Measurements from ENCODE around the gene SLC4A2.

SLC4A2 gene

DNA sequence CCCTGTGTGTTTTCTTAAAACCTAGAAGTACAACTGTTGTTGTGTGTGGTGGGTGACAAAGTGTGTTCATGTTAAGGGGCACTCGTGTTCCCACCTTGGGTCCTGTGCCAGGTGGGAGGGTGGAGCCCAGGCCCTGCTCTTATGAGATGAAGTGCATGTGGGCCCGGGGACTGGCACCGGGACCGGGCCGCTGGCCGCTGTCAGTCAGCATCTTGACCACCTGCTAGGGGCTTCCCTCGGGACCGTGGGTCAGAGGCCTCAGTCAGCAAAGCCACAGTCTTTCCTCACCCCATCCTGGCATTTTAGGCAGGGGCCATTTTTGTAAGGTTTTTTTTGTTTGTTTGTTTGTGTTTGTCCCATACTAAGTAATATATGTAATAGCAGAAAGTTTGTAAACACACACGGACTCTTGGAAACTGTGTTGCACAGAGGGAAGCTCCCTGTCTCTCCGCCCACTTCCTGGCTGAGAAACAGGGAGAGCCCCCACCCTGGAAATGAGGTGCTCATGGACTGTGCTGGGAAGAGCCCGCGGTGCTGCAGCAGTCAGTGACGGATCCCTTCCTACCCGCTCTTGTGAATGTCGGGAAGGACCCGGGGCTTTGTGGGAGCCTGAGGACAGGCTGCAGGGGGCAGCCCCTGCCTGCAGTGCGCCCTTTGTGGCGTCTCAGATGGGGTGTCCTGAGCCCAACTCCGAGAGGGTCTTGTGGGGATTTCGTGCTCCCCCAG, 40.3 kb downstream of the SLC4A2 start:
- DNase-seq, result no peak

DNA sequence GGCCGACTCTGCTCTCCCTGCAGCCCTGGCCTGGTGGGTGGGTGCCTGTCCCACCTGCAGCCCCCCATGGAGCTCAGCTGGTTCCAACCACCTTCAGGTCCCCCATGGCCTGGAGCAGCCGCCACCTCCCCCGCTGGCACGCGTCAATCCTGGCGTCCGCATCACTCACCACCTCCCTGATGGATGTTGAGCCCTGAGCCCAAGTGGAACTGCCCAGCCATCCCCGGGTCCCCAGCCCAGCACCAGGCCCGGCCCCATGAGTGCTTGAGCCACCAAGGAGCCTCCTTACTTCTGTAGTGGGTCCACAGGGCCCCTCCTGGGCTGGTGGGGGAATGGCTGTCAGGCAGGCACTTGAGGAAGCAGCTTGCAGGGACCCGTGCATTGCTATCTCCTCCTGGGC, 41.5 kb downstream of the SLC4A2 start:
- DNase-seq, result no peak

DNA sequence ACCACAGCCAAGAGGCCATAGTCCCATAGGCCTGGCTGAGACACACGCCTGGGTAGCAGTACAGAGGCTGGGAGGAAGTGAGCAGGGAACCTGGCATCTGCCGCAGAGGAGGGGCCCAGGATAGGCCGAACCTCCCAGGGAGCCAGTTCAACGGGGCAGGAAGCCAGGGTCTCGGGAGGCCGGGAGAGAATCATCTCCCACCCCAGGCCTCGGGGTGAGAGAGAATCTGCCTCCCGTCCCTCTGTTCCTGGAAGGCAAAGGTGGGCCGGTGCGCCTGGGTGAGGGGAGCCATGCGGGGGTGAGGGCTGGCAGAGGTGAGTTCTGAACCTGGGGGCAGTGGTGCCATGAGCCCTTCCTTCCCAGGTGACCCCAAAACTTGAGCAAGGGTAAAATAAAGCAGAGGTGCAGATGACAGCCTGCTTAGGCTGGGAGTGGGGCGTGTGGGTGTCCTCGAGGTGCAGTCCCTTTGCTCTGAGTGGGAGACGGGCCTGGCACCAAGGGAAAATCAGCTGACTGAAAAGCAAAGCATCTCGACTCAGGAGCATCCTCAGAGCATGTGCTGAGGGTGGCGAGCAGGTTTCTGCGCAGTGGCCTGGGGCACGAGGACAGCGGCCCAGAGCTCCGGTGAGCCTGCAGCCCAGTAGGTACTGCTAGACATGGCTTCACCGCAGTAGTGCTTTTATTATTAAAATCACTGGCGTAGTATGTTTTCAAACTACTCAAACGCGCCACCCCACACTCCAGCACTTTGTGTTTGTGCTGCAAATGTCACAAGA, 42.4 kb downstream of the SLC4A2 start:
- DNase-seq, result no peak

DNA sequence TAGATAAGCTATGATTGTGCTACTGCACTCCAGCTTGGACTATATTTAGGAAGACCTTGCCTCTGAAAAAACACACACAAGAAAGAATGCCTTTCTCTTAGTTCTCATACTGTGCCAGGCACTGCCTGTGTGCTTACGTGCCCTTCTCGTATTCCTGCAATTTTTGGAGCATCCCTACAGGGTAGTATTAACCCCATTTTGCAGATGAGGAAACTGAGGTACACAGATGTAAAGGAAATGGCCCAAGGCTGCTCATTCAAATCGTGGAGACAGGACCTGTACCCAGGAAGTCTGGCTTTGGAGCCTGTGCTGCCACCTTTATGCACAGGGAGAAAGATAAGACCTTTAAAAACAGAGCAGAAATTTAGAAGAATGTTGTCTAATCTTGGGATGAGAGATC, 43.6 kb downstream of the SLC4A2 start:
- DNase-seq, result no peak

DNA sequence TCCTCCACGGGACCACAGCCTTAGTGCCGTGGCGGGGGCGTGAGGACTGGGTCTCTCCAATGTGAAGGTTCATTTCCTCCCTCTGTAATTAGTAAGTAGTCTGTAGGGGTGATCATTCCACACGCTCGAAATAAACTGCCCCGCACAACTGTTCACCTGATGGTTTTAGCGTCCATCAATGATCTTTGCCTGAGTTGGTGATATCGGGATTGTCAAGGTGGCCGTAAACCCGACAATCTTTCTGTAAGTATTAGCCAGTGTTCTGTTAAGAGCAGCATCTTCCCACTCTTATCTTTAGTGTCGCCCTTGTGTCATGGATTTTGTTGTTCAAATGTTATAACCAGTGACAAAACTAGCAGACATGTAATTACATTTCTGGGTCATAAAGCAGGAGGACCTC, 44.6 kb downstream of the SLC4A2 start:
- DNase-seq, result no peak

DNA sequence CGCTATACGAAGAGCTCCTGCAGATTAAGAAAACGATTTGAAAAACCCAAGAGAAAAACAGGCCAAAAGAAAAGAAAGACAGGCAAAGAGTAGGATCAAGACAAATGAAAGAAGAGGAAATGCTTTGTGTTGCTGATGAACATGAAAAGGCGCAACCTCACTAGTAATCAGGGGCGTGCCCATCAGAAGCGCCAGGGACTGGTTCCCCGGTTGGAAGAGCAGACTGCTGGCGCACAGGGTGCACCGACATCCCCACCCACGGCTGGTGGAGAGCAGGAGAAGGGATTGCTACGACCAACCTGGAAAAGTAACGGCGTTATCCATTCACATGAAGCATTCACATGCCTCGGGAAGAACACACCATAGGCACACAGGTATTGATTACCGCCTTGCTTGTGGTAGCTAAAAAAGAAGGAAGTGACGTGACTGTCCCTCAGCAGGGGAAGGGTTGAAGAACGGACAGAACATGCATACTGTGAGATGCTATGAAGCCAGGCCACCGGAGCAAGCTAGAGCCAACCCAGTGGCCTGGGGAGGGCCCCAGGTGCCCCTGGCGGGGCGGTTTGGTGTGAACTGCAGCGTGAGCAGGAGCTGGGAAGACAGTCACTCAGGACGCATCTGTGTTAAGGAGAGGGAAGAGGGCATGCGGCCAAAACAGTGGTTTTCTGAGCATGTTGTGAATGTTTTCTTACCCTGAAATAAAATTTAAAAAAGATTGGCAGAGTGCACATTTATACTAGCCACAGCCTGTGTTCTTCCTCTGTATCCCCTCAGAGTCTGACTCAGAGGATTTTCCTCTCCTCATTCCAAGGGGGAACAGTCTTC, 45.2 kb downstream of the SLC4A2 start:
- DNase-seq, result no peak

DNA sequence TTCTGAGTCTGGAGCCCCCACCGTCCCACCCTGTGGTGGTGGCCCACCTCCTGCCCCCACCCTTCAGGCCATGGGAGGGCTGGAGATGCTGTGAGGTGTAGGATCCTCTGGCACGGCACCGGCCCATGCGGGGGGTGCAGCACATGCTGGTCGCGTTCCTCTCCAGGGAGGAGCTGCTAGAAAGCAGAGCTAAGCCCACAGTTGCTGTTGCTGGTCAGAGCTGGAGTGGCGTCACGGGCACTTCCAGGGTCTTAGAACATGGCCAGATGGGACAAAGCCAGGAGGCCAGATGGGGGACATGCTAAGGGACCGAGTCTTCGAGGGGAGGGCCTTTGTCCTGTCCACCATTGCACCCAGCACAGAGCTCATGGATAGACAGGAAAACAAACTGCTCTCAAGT, 48.5 kb downstream of the SLC4A2 start:
- DNase-seq, result no peak

DNA sequence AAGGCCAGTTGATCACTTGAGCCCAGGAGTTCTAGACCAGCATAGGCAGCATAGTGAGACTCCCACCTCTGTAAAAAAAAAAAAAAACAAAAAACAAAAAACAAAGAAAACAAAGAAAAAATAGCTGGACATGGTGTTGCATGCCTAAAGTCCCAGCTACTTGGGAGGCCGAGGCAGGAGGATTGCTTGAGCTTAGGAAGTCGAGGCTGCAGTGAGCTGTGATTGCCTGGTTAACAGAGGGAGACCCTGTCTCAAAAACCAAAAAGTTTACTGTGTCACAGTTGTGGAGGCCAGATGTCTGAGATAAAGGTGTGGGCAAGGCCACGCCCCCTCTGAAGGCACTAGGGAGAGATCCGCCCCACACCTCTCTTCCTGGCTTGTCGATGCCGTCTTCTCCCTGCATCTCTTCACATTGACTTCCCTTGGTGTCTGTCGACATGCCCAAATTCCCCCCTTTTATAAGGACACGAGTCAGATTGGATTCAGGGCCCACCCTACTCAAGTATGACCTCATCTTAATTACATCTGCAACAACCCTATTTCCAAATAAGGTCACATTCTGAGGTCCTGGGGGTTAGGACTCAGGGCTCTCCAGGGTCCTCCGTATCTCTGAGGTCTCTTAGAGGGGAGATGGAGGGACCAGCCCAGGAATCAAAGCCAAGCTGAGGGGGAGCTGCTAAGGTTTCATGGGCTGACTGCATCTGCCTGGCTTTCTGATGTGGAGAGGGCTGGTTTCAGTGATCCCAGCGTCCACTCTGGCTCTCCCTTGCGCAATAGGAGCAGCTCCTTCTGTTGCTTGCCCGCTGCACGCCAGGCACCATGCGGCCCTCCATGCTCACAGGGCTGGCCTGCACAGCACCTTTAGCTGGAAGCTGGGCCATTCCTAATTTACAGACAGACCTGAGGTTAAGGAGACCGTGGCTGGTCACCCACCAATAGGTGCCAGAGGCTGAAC, 50.0 kb downstream of the SLC4A2 start:
- DNase-seq, result no peak

DNA sequence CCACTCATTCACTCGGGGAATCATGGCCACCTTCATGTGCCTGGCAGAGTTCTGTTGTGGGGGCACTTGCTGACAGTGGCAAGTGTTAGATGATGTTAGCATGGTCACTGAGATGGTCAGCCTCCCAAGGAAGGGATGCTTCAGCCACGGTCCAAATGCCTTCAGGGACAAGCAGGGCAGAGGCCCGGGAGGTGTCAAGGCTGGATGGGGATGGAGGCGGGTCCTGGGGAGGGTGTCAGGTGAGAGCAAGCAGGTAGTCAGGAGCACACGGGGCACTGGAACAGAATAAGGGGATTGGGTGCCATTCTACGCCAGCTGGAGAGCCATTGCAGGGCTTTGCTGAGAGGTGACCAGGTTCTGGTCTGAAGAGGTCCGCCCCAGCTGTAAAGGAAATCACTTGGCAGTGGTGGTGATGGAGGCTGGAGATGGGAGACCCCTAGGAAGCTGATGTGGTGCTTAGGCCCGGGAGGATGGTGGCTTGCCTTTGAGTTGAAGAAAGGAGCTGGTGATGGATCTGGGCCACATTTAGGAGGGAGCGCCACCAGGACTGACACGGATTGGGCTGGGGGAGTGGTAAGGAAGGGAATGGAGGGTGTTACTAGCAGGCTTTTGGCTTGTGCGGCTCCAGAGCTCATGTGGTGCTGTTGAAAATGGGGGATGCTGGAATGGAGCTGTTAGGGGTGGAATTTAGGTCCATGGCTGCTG, 51.0 kb downstream of the SLC4A2 start:
- no peak for DNase-seq

DNA sequence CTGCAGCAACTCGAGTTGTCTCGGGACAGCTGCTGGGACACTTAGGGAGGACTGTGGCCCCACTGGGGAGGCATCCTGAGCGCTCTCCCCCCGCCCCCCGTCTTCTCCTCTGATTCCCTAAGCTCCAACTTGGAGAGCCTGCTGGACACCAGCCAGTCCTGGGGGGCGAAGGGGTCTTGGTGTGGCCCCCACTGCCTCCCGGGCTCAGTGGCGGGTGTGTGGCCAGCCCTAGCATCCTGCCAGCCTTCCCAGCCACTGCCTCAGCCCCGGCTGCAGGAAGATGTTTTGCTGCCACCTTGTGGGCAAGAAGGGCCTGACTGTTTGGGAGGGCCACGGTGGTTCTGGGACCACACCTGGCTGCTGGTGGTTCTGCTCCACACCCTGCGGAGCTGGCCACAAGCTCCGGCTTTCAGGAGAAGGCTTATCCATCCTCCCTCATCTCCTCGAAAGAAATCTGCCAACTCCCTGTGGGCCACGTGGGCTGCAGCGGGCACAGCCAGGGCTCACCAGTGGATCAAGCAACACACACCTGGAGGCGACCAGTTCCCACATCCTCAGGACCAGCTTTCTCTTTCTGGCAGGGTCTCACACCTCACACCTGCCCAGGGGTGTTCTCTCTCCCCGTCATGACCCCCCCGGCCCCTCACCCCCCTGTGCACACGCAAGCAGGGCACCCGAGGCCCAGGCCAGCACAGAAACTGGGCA, 51.7 kb downstream of the SLC4A2 start:
- DNase-seq, result peak; percentile 83

DNA sequence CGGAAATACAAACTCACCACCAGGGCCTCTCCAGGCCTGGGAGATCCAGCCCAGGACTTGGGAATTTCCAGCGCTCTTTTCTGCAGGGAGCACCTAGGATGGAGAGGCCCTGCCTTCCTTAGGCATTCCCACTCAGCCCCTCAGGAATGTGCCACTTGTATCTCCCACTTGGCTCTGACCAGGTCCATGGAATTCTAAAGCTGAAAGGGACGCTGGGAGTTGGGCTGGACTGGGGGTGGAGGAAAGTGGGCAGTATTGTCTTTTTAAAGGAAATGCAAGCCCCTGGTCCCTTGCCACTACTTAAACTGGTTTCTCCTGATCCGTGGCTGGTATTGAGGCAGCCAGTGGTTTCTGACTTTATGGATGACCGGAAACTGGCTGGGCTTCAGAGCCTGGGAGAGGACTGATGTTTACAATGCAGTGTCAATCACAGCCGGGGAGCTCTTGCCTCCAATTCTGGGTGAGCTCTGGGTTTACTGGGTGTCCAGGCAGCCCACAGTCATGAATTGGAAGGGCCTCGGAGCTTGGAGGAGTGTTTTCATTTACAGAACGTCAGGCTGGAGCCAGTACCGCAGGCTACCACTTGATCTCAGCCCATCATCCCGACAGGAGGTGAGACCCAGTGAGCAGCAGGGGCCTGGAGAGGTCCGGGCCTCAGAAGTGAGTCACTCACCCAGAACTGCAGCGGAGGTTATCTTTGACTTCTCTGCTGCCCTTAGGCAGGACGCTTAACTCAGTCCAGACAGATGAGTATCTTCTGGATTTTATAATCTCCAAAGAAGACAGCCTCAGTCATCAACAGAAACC, 54.2 kb downstream of the SLC4A2 start:
- no peak for DNase-seq

DNA sequence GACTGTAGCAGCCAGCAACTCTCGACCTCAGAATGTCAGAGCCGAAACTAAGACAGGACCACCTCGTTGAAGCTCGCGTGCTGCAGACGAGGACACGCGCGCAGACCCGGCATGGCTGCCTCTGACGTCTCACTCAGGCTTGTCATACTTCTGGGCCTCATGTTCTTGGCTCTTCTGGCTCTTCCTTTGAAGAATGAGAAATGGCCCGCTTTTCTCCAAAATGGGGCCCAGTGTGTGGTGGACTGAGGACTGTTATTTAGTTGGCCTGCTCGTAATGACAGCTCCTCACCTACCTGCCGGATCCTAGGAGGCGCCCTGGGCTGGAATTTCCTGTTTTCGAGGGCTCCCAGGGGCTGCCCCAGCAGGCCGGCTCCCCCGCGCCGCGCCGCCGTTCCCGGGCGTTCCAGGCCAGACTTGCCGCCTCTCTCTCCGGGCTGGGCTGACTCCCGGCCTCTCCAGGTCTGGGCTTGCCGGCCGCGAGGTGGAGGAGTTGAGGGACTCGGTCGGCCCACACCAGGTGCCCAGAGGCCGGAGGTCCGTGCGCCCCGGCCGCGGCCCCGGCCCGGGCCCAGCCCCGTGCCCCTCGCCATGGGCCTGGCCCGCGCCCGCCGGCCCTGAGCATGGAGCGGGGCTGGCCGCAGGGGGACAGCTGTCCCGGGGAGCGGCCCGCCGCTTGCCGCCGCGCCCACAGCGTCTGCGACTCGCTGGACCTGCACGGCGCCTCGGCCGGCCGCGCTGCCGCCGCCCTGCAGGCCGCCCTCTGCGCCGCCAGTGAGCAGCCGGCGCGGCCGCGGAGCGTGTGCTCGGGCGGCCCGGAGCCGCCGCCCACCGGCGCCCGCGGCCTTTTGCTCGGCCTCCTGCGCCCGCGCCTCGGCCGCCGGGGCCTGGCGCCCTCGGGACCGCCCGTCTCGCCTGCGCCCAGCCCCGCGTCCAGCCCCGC, 55.0 kb downstream of the SLC4A2 start:
- no peak for DNase-seq

DNA sequence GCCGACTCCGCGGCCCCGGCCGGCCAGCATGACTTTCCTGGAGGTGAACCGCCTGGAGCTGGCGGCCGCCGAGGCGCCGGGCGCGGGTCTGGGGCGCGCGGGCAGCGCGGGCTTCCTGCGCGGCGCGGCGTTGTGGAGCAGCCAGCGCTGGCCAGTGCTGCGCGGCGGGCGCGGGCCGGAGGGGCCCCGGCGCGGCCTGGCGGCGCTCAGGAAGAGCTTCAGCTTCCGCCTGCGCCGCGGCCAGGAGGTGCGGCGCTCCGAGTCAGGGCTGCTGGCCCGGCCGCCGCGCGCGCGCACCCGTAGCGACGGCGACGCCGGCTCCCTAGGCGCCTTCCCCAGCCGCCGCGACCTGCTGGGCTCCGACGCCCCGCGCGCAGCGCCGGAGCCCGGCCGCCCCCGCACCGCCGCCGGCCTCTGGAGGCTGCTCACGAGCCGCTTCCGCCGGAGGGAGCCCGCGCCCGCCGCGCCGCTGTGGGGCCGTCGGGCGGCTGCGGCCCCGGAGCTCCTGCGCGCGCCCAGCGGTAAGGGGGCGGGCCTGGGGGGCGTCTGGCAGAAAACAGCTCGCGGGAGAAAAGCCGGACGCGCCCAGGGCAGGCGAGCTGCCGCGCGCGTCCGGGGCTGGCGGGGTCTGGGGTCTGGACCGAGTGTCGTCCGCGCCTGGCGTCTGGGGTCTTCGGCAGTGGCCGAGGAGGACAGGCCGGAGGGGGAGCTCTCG, 55.9 kb downstream of the SLC4A2 start:
- DNase-seq, result peak; percentile 63

DNA sequence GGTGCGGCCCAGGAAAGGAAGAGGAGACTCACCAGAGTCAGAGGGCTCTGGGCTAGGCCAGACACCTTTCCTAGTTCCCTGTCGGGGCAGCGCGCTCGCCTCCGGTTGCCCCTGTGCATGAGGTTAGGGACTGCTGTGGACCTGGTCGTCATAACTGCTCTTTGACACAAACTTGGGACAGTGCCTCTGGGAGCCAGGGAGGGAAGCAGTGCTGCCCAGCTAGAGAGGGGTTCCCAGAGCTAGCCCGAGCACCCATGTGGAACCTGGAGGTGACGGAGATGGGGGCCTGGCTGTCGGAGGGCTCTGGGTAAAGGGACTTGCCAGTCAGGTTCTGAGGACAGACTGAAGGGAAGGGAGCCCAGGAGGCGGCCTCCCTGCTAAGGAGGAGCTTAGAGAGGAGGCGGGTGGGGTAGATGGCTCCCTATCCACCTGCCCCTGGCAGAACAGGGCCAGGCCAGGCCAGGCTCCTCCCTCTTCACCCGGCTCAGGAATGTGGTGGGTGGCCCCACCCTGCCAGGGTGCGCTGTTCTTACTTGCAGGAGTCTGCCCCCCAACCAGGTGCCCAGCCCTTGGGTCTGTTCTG, 56.5 kb downstream of the SLC4A2 start:
- DNase-seq, result peak; percentile 23

DNA sequence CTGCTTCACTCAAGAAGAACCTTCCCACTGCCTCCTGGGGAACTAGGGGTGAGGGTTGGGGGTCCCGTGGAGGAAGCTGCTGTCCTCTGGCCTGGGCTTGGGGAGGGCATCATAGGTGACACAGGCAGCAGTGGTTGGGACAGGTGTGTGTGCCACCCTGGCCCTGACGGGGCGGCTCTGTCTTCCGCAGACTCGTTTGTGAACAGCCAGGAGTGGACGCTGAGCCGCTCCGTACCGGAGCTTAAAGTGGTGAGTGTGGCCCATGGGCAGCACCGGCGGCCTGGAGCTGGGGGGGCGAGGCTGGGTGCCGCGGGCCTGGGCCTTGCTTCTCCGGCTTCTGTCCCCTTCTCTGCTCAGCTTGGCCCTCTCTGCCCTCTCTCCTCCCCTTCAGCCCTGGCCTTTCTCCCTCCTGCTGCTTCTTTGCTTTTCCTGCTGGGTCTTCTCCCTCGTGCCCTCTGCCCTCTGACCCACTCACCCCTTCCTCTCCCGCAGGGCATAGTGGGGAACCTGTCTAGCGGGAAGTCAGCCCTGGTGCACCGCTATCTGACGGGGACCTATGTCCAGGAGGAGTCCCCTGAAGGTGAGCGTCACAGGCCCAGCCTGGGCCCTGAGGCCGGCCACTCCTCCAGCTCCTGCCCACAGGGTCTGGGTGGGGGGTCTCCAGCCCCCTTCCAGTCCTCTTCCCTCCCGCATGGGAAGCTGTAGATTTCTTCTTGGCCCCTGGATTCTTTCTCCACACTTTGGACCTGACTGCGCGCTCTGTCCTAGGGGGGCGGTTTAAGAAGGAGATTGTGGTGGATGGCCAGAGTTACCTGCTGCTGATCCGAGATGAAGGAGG, 57.4 kb downstream of the SLC4A2 start:
- no peak for DNase-seq

DNA sequence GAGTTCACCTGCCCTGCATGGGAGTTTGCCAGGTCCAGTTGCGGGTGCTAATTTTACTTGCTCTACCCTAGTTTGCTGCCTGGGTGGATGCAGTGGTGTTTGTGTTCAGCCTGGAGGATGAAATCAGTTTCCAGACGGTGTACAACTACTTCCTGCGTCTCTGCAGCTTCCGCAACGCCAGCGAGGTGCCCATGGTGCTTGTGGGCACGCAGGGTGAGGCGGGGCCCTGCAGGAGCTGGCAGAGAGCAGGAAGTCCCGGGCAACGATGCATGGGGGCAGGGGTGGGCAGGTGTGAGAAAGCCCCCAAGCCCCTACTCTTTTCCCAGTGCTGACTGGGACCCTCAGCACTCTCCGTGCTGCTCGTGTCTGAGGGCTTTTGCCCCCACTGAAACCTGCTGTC, 58.2 kb downstream of the SLC4A2 start:
- peak; percentile 31 for DNase-seq

Measured in stimulated activated CD4-positive, alpha-beta T cell treated with anti-CD3 and anti-CD28 coated beads, Interleukin-15, amount 100 ng/mL, for 24 hours (primary cell).